Esophagus squamous epithelium (tissue), 4 donors: ENCODE data around the gene GABBR2.

Experiments used
- CTCF ChIP-seq, 6 experiments: fragments of 450-650 bp in 4 of 6; fragments of 200-600 bp in 2 of 6; sonication (generic) in 2 of 6; IDR thresholded peaks; one replicate each; pipeline ENCODE4 v1.5.1; 2016 to 2019; ENCODE audit warnings: antibody characterized with exemption in 6 of 6, mild to moderate bottlenecking in 4 of 6, moderate library complexity in 4 of 6
- POLR2A ChIP-seq, 4 donors: fragments of 450-650 bp; IDR thresholded peaks; one replicate each; pipeline ENCODE4 v1.6.1; 2017; ENCODE audit warnings: antibody characterized with exemption in 4 of 4, mild to moderate bottlenecking in 4 of 4, moderate library complexity in 3 of 4

DNA sequence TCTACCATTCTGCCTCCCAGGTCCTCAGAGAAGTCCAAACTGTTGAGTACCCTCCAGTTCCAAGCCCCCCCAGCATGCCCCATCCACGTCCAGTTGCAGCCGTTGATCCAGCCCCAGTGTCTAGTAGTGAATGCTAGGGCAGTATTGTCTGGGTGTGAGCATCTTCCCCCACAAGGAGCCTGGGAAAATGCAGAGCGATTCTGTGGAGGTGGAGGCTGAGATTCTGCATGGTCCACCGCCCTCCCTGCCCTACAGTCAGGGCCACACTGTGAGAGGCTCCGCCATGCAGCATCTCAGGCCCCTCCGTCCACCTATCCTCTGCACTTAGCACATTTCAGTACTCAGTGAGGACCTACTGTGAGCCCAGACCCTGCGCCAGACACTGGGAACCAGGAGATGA is 135.9 kb downstream of the GABBR2 start:
- TF ChIP-seq CTCF (IDR thresholded peaks at IDR 0.05) (no peak), POLR2A (IDR thresholded peaks at IDR 0.05) (no peak)
